ENCODE data around the gene CKMT1B.
"Not testable (repeated sequence)": the region's sequence is repeated elsewhere in the genome, so short reads cannot be mapped to it uniquely, and the experiment has no call there.

Gene CKMT1B

DNA sequence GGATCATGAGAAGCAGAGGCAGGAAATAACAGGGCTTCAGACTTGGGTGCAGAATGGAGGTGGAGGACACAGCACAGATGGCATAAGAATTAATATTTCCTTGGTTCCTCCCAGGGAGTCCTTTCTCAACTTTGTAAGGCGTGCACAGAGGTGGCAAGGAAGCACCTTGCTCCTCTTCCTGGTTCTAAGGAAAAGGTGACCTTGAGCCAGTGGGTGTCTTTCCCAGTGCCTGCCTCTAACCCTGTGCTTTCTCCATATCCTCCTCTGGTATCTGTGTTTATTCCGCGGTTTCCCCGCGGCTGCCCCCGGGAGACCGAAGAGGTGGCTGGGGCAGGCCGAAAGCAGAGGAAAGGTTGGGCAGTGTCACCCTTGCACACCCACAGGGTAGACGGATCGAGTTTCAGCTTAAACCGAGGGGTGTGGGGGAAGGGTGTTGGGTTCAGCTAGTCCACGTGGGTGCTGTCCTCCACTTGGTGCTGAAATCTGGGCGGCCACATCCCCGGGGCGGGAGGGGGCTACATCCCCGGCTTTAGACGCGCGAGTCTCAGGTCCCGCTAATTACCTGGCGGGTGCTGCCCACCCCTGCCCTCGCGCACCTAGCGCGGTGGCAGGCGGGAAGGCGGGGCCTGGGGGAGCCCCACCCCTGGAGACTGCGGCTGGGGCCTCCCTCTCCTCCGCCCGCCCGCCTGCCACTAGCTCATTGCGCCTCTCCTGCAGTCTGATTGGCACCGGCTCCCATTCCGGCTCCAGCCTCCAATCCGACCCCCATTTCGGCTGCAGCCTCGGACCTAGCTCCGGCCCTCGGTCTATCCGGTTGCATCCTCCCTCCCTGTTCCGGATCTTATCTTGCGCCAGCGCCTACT, at the start of gene CKMT1B:
Gene CKMT1B, plus strand, starts transcription at position 700 of the 863 bp plus-strand sequence. CDS start 192 bp downstream, outside the sequence.
- DNase-seq (ENCODE audit: low read depth) = not testable (repeated sequence)

DNA sequence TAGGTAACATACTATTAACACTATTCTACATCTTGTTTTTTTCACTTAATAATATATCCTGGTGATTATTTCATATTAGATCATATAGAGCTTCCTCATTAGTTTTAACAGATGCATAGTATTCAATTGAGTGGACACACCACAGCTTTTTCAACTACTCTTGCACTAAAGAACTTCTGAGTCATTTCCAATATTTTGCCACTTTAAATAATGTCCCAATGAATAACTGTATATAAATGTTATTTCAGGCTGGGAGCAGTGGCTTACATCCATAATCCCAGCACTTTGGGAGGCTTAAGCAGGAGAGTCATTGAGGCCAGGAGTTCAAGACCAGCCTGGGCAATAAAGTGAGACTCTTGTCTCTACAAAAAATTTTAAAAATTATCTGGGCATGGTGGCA, 49.6 kb upstream of the CKMT1B start:
- DNase-seq (ENCODE audit: low read depth) = no peak

DNA sequence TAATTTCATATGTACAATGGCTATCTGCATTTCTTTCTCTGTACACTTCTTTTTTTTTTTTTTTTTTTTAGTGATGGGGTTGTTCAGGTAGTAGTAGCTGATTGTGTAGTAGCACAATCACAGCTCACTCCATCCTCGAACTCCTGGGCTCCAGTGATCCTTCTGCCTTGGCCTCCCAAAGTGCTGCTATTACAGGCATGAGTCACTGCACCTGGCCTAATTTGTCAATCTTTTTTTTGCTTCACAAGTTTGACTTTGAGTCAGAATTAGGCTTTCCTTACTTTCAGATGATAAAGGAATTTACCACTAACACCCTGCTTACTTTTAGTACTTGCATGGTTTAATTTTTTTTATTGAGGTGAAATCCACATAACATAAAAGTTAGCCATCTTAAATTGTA, 48.4 kb upstream of the CKMT1B start:
- no peak for DNase-seq (ENCODE audit: low read depth)

DNA sequence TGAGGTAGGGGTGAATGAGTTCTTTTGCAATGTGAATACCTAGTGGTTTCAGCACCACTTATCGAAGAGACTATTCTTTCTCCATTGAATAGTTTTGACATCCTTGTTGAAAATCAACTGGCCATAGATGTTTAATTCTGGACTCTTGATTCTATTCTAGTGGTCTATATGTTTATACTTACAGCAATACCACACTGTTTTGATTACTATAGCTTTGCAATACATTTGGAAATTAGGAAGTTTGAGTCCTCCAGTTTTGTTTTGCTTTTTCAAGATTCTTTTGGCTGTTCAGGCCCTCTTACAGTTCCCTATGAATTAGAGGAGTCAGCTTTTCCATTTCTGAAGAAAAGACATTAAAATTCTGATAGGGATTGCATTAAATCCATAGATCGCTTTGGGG, 46.3 kb upstream of the CKMT1B start:
- DNase-seq (ENCODE audit: low read depth) = no peak

DNA sequence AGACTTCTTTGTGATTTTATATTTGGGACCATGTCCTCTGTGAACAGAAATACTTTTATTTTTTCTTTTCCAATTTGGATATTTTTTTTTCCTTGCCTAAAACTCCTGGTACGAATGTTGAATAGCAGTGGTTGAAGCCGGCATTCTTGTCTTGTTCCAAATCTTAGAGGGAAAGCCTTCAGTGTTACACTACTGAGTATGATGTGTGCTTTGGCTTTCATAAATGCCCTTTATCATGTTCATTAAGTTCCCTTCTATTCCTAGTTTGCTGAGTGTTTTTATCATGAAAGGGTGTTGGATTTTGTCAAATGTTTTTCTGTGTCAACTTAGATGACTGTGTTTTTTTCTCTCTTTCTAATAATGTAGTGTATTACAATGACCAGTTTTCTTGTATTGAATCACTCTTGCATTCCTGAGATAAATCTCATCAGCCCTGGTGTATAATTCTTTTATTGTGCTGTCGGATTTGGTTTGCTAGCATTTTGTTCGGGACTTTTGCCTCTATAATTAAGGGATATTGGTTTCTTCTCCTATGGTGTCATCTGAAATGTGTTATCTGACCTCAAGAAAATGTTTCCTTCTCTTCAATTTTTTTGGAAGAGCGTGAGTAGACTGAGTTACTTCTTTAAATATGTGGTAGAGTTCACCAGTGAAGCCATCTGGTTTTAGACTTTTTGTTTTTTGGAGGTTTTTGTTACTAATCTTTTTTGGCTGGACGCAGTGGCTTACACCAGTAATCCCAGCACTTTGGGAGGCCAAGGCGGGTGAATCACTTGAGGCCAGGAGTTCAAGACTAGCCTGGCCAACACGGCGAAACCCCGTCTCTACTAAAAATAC, 43.1 kb upstream of the CKMT1B start:
- DNase-seq (ENCODE audit: low read depth) = no peak

DNA sequence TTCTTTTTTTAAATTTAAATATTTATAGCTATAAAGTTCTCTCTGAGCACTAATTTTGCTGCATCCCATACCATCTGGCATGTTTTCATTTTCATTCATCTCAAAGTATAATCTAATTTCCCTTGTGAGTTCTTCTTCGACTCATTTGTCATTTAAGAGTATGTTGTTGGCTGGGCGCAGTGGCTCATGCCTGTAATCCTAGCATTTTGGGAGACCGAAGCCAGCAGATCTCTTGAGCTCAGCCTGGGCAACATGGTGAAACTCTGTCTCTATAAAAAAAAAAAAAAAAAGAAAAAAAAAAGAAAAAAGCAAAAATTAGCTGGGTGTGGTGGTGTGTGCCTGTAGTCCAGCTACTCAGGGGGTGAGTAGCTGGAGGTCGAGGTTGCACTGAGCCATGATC, 41.6 kb upstream of the CKMT1B start:
- DNase-seq (ENCODE audit: low read depth) = no peak

DNA sequence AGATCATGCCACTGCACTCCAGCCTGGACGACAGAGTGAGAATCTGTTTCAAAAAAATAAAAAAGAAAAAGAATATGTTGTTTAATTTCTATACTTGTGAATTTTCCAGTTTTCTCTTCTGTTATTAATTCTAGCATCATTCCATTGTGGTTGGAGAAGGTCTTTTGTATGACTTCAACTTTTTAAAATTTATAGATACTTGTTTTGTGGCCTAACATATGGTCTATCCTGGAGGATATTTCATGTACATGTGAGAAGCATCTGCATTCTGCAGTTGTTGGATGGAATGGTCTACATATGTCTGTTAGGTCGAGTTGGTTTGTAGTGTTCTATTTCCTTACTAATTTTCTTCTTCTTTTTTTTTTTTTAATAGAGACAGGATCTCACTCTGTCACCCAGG, 40.8 kb upstream of the CKMT1B start:
- no peak for DNase-seq (ENCODE audit: low read depth)

DNA sequence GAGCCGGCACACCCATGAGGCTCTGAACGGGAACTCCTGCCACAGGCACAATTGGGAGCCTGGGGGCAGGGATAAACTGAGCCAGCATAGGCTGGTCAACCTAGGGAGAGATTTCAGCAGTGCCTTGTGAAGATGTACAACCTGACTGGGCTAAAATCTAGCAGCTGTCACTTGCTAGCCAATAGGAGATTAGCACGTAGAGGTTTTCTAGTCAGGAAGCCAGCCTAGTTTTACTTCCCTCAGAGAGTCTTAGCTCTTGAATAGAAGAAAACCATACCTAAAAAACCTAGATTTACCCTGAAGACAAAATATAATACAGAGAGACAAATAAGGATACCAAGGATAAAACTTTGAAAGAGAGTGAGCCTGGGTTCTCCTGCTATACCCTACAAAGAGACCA, 31.1 kb upstream of the CKMT1B start:
- not testable (repeated sequence) for DNase-seq (ENCODE audit: low read depth)

DNA sequence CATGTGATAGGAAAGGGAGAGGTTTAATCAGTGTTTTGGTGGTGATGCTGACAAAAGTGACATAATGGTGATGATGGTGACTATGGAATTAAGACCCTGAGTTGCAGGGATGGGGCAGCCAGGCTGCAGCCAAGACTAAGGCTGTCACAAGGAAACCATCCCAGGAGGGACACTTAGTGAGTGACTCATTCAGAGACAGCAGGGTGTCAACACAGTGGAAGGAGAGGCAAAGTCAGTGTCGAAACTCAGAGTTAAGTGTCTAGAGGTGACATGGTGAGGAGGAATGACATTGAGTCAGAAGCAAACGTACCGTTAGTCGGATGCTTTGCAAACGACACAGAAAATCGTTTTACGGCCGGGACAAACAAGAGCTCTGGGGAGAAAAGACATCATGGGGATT, 30.0 kb upstream of the CKMT1B start:
- not testable (repeated sequence) for DNase-seq (ENCODE audit: low read depth)

DNA sequence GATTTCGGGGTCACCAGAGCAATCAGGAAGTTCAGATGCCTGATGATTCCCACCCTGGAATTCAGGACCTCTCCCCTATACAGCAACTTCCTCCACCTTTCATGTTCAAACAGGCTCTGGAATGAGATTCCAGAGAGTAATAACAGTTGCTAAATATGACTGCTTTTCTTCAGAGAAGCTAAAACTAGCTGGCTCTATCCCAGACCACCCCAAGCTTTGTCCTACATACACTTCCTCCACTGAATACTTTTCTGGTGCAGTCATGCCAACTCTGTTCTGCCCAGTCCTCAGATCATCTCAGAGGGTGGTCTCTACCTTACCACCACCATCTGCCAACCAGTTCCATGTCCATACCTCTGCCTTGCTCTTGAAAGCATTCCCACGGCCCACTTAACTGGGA, 27.2 kb upstream of the CKMT1B start:
- DNase-seq (ENCODE audit: low read depth) = not testable (repeated sequence)

DNA sequence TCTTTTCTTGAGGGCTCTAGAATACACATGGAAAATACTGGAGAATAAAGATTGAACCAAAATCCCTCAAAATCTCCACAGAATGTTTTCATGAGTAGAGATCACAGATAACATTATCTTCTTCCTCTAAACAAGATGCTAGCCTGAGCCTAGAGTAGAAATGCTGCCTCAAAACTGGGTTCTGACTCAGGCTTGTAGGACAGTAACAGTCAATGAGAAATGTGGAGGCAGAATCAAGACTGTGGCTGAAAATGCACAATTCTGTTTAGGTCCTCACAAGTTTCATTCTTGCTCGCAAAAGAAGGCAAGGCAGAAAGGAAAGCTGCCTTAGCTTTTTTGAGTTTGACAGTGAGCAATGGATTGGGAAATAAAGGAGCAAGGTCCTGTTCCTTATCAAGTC, 19.2 kb upstream of the CKMT1B start:
- not testable (repeated sequence) for DNase-seq (ENCODE audit: low read depth)

DNA sequence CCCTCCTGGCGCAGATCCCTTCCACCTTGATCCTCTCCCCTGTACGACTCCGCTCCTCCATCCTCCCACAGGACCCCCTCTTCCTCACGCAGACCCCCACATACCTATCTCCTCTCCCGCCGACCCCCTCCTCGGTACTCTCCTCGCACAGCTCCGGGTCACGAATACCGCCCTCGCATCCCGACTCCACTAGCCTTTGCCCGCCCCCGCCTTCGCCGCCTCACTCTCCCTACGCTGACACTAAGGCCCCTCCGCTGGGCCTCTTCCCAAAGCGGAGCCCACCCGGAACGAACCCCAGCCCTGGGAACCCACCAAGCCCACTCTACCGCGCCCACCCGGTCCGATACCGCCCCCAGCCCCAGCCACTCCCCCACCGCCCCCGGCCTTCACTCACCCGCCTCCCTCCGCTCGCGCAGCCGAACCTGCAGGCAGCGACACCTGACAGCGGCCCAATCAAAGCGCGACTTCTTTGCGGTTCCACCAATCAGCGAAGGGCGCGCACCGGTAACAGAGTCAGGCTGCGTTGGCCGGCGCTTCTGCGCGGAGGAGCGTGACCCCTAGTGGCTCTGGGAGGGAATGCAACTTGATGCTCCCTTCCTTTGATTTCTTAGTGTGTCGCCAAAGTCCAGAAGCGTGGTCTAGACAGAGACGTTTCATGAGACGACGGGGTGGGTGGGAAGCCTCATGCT, 3.9 kb upstream of the CKMT1B start, which contains the start of gene PPIP5K1:
Gene PPIP5K1, minus strand, starts transcription at position 431 of the 689 bp plus-strand sequence. CDS start 5,704 bp downstream, outside the sequence.
- DNase-seq (ENCODE audit: low read depth) = not testable (repeated sequence)

DNA sequence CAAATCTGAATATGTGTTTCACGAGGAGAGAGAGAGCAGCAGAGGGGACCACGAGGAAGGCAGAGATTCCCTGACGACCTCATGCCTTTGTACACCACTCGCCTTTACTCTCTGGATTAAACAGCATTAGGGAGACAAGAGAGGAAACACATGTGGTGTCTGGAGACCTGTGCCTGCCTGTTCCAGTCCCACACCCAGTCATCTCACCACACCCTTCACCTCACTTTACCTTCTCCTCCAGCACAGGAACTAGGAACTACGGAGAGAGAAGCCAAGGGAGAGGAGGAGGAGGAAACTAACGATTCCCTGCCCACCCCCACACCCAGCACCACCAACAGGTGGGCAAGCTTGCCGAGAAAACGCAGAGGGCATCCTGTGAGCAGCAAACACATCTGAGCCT, 986 bp upstream of the CKMT1B start:
- DNase-seq (ENCODE audit: low read depth) = not testable (repeated sequence)

DNA sequence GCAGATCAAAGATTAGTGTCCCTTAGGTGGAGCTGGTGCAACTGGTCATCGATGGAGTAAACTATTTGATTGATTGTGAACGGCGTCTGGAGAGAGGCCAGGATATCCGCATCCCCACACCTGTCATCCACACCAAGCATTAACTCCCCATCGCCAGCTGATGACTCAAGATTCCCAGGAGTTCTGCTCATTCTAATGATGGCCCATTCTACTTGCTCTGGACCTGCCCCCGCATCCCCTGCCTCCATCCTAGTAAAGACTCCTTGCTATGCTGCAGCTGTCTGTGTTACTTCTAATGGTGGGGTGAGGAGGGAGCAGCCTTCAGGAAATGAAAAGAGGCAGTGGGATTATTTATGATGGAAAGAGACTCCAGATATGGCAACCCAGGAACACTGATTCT, 5.3 kb downstream of the CKMT1B start:
- DNase-seq (ENCODE audit: low read depth) = not testable (repeated sequence)

DNA sequence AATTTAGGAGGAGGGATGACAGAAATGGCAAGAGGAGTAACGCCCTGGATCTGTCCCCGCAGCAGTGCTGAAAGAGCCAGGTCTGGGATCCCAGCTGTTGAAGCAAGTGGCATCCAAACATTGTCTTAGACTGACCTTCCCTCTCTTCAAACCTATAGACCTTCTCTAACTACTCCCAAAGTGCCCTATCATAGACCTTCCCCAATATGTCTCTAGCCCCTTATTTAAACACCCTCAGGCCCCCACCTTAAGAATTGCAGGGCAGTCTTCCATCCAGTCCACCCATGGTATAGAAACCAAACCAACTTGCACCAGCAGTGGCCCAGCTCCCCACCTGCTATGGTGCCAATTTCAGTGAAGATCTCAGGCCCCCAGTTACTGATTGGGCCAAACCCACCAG, 6.4 kb downstream of the CKMT1B start:
- not testable (repeated sequence) for DNase-seq (ENCODE audit: low read depth)

DNA sequence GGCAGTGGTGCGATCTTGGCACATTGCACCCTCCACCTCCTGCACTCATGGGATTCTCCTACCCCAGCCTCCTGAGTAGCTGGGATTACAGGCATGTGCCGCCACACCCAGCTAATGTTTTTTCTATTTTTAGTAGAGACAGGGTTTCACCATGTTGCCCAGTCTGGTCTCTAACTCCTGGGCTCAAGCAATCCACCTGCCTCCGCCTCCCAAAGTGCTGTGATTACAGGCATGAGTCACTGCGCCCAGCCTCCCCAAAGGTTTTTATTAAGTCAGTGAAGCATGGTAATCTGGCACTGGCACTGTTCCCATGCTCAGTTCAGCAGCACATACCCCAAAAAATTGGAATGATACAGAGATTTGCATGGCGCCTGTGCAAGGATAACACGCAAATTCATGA, 8.4 kb downstream of the CKMT1B start:
- DNase-seq (ENCODE audit: low read depth) = not testable (repeated sequence)

DNA sequence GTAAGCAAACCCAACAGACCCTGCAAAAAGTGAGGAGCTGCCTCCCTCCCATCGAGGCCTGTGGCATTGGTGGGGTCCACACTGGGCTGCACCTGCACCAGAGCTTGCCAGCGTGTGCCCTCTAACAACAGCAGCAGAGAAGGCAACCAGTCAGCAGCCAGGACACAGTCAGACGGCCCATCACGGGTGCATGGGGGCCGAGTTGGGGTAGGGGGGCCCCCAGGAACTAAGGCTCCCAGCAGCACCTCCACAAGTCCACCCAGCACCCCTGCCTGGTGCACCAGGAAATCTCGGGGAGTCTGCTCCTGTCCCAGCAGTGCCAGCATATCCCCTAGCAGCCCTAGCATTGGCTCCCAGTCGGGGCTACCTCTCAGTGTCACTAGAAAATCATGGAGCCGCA, 23.9 kb downstream of the CKMT1B start:
- DNase-seq (ENCODE audit: low read depth) = not testable (repeated sequence)

DNA sequence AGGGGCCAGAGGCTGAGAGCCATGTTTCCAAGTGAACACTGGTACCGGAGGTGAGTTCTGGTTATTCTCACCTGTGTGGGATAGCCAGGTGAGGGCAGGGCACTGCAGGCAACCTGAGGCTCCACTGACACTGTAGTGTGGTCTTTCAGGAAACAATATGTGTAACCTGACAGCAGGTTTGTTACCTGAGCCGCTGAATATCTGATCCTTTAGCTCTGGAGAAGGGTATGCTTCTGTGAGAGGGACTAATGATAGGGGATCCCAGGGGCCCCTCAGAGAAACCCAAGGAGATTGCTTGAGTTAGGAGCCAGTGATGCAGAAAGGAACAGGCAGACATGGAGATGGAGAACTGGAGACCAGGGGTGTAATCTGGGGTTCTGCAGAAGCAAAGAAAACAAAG, 24.9 kb downstream of the CKMT1B start, which contains the start of gene STRC:
Gene STRC, minus strand, starts transcription at position 101 of the 400 bp plus-strand sequence. Its CDS starts 78 bp downstream, at position 23.
- DNase-seq (ENCODE audit: low read depth) = not testable (repeated sequence)

DNA sequence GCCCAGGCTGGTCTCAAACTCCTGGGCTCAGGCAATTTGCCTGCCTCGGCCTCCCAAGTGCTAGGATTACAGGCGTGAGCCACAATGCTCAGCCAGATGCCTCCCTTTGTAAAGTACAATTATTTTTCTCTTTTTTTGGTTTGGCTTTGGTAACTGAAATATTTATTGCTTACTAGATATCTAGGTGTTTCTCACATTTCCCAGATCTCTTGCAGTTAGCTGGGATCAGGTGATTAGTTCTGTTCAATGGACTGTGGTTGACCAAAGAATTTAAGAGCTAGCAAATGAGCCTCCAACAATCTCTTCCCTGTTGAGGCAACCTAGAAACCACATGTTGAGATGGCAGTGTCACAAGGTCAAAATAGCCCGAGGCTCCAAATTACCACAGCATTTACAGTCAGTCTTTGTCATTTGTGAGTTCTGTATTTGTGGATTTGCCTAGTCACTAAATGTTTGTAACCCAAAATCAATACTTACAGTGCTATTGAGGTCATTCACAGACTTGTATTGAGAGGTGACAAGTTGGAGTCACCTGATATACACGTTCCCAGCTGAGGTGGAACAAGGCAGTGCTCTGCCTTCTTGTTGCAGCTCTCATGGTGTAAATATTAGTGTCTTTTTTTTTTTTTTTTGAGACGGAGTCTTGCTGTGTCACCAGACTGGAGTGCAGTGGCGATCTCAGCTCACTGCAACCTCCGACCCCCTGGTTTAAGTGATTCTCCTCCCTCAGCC, 28.4 kb downstream of the CKMT1B start:
- not testable (repeated sequence) for DNase-seq (ENCODE audit: low read depth)

DNA sequence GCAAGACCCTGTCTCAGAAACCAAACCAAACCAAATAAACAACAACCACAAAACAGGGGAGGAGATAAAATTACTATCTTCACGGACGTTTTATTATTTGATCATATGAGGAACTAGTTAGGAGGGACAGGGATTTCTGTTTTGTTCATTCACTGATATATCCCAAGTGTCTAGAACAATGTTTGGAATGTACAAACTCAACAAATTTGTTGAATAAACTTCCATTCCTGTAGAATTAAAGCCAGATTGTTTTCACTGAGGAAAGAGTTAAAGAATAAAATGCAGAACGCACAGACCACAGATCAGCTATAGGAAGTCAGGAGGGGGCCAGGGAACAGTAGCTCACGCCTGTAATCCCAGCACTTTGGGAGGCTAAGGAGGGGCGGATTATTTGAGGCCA, 31.3 kb downstream of the CKMT1B start:
- no peak for DNase-seq (ENCODE audit: low read depth)

DNA sequence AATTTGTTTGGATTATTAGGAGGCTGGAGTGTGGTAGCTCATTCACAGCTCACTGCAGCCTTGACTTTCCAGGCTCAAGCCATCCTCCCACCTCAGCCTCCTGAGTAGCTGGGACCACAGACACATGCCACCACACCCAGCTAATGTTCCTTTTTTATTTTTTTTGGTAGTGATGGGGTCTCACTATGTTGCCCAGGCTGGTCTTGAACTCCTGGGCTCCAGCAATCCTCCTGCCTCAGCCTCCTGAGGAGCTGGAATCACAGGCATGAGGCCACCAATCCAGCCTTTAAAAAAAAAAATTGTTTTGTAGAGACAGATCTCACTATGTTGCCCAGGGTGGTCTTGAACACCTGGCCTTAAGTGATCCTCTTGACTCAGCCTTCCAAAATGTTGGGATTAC, 33.1 kb downstream of the CKMT1B start:
- not testable (repeated sequence) for DNase-seq (ENCODE audit: low read depth)
